BE2C (cell line): ENCODE results near the gene MSX2. TPM values are rescaled to one million over a fixed set of nuclear protein-coding genes. Genes with fewer than 3 reads are reported as not detected.

ENCODE experiments used
- DNase-seq: peaks from one replicate; pipeline ENCODE4 v3.0.0-alpha.2; 2020
- H3K27me3 ChIP-seq: fragments of 250-450 bp; sonication (Bioruptor Pico); 2 replicates; pipeline ENCODE4 v1.5.1; 2020; ENCODE audit warnings: mild to moderate bottlenecking
- H3K36me3 ChIP-seq: fragments of 250-450 bp; sonication (Bioruptor Pico); 2 replicates; pipeline ENCODE4 v1.5.1; 2020; ENCODE audit warnings: mild to moderate bottlenecking
- H3K4me1 ChIP-seq: fragments of 250-450 bp; sonication (Bioruptor Pico); 2 replicates; pipeline ENCODE4 v1.5.1; 2020
- H3K4me3 ChIP-seq: 2 replicates; pipeline ENCODE4 v1.5.1; 2011; ENCODE audit warnings: low read depth, low read length
- H3K9me3 ChIP-seq: fragments of 250-450 bp; sonication (Bioruptor Pico); 2 replicates; pipeline ENCODE4 v1.5.1; 2020
- CTCF ChIP-seq: IDR thresholded peaks from 2 replicates; pipeline ENCODE4 v1.5.1; 2012; ENCODE audit warnings: mild to moderate bottlenecking, low read depth, low read length
- polyA plus RNA-seq: library from polyadenylated mRNA; unstranded; fragments of >200 nt; gene quantifications from one replicate; pipeline ENCODE4 v1.2.1, GENCODE V29; 2012; ENCODE audit warnings: low read depth, missing spikeins; ENCODE audit not compliant: insufficient read length, insufficient read depth

MSX2 gene
- polyA plus RNA-seq, result 26.4 TPM

- Histone ChIP-seq H3K4me3 (peak within 1 kb of the TSS; percentile 88), H3K36me3 (0 out of 2 replicates have a peak, but pooled peaks cover 4% of the 10 kb centered on the region), H3K4me1 (peaks cover 11% of the 10 kb centered on the region), H3K9me3 (no peaks in the 10 kb centered on the region), H3K27me3 (peaks cover 10% of the 10 kb centered on the region)
- no peak for TF ChIP-seq CTCF
- peak; percentile 93 for DNase-seq
Measured at GRCh38 chr5:174724484-174725260, at the start of gene MSX2. Gene MSX2, plus strand, starts transcription at chr5:174724582. Its CDS starts 78 bp downstream, at chr5:174724660.

- H3K4me3 ChIP-seq, result no peak overlapping the region
- DNase-seq, result no peak
- H3K4me1 ChIP-seq, result no peaks in the 10 kb centered on the region
- no peaks in the 10 kb centered on the region for H3K27me3 ChIP-seq
- no peaks in the 10 kb centered on the region for H3K36me3 ChIP-seq
- no peaks in the 10 kb centered on the region for H3K9me3 ChIP-seq
- TF ChIP-seq CTCF, result no peak
Measured at GRCh38 chr5:174675110-174675509, 49.3 kb upstream of the MSX2 start.

DNA sequence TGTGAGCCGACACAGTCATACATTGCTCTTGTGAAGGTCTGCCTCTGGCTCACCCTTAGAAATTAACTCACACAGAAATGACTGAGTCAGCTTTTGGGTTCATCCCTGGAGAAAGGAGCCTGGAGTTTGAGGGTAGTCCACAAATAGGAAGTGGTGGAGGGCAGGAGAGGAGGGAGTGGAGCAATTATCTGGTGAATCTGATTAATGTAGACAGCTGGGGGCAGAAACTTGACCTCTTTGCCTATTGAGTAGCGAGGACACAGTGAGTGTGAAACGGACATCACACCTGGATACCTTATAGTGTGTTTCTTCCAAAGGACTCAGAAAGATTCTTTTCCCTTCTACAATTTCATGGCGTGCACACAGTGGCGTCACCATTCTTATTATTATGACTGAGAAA is 48.5 kb upstream of the MSX2 start:
- Histone ChIP-seq H3K36me3 (no peaks in the 10 kb centered on the region), H3K4me1 (no peaks in the 10 kb centered on the region), H3K4me3 (no peak overlapping the region), H3K27me3 (no peaks in the 10 kb centered on the region), H3K9me3 (no peaks in the 10 kb centered on the region)
- DNase-seq, result no peak
- TF ChIP-seq CTCF, result no peak

GRCh38 chr5:174678107-174678506 is 46.3 kb upstream of the MSX2 start:
- H3K9me3 ChIP-seq, result no peaks in the 10 kb centered on the region
- no peaks in the 10 kb centered on the region for H3K4me1 ChIP-seq
- H3K36me3 ChIP-seq, result no peaks in the 10 kb centered on the region
- DNase-seq, result no peak
- no peak for TF ChIP-seq CTCF
- H3K4me3 ChIP-seq, result no peak overlapping the region
- H3K27me3 ChIP-seq, result no peaks in the 10 kb centered on the region

GRCh38 chr5:174680901-174681565 is 43.3 kb upstream of the MSX2 start:
- no peak for TF ChIP-seq CTCF
- H3K9me3 ChIP-seq, result no peaks in the 10 kb centered on the region
- no peak overlapping the region for H3K4me3 ChIP-seq
- no peaks in the 10 kb centered on the region; the same call in 1 of the 2 replicates for H3K4me1 ChIP-seq
- no peaks in the 10 kb centered on the region for H3K36me3 ChIP-seq
- DNase-seq, result no peak
- H3K27me3 ChIP-seq, result no peaks in the 10 kb centered on the region

DNA sequence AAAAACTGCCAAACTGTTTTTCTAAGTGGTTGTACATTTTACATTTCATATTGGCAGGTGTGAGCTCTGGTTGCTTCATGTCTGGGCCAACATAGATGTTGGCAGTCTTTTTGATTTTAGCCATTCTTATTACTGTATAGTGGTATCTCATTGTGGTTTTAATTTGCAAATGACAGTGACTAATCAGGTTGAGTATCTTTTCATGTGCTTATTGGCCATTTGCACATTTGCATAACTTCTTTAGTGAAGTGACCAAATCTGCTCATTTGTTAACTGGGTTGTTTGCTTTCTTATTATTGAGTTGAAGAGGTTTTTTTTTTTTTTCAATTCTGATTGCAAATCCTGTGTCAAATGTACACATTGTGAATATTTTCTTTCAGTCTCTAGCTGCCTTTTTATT is 36.9 kb upstream of the MSX2 start:
- TF ChIP-seq CTCF, result no peak
- DNase-seq, result no peak
- H3K4me1 ChIP-seq, result no peaks in the 10 kb centered on the region; the same call in 1 of the 2 replicates
- H3K27me3 ChIP-seq, result peaks cover 5% of the 10 kb centered on the region
- no peaks in the 10 kb centered on the region for H3K9me3 ChIP-seq
- no peaks in the 10 kb centered on the region for H3K36me3 ChIP-seq
- H3K4me3 ChIP-seq, result no peak overlapping the region
